DOHH2 (cell line): ENCODE measurements around the gene CLINT1.

Source experiments
- H3F3A ChIP-seq: fragments of 200-600 bp; sonication (generic), shearing (Covaris generic); 2 replicates; pipeline ENCODE4 v1.6.0; 2016; ENCODE audit warnings: antibody characterized with exemption, mild to moderate bottlenecking; ENCODE audit not compliant: control insufficient read depth, insufficient read depth
- H3K27ac ChIP-seq: fragments of 200-600 bp; sonication (generic); 2 replicates; pipeline ENCODE4 v1.5.1; 2014; ENCODE audit warnings: low read depth, mild to moderate bottlenecking, low read length, moderate library complexity
- H3K27me3 ChIP-seq: fragments of 200-600 bp; sonication (generic); 2 replicates; pipeline ENCODE4 v1.6.1; 2014; ENCODE audit warnings: mild to moderate bottlenecking, low read length, mixed read lengths; ENCODE audit not compliant: control insufficient read depth
- H3K36me3 ChIP-seq: fragments of 200-600 bp; sonication (generic); 2 replicates; pipeline ENCODE4 v1.6.1; 2014; ENCODE audit warnings: mild to moderate bottlenecking, low read length, moderate library complexity, mixed read lengths; ENCODE audit not compliant: control insufficient read depth
- H3K4me1 ChIP-seq: fragments of 200-600 bp; sonication (generic); 2 replicates; pipeline ENCODE4 v1.6.1; 2014; ENCODE audit warnings: mild to moderate bottlenecking, low read length, mixed read lengths; ENCODE audit not compliant: control insufficient read depth
- H3K4me2 ChIP-seq: fragments of 200-600 bp; sonication (generic); 2 replicates; pipeline ENCODE4 v1.6.0; 2014; ENCODE audit warnings: mild to moderate bottlenecking, low read length, moderate library complexity
- H3K4me3 ChIP-seq: fragments of 200-600 bp; sonication (generic); 2 replicates; pipeline ENCODE4 v1.5.1; 2014; ENCODE audit warnings: mild to moderate bottlenecking, low read length, mixed read lengths
- H3K79me2 ChIP-seq: fragments of 200-600 bp; sonication (generic); 2 replicates; pipeline ENCODE4 v1.6.1; 2014; ENCODE audit warnings: mild to moderate bottlenecking, low read length, mixed read lengths; ENCODE audit not compliant: control insufficient read depth
- H3K9me2 ChIP-seq: fragments of 200-600 bp; sonication (generic); replicated peaks from 2 replicates; pipeline ENCODE4 v1.6.1; 2014; ENCODE audit warnings: mild to moderate bottlenecking, low read length, mixed read lengths; ENCODE audit not compliant: control insufficient read depth
- H3K9me3 ChIP-seq: fragments of 200-600 bp; sonication (generic); 2 replicates; pipeline ENCODE4 v1.6.1; 2014; ENCODE audit warnings: antibody characterized with exemption, low read length, mixed read lengths; ENCODE audit not compliant: control insufficient read depth, insufficient read depth
- H4K20me1 ChIP-seq: fragments of 200-600 bp; sonication (generic); 2 replicates; pipeline ENCODE4 v1.6.0; 2014; ENCODE audit warnings: low read depth, mild to moderate bottlenecking, antibody characterized with exemption, low read length, moderate library complexity; ENCODE audit not compliant: control insufficient read depth, insufficient read depth
- CTCF ChIP-seq: fragments of 200-600 bp; sonication (generic); IDR thresholded peaks from one replicate; pipeline ENCODE4 v1.5.1; 2014; ENCODE audit warnings: antibody characterized with exemption, mild to moderate bottlenecking, low read depth, low read length; ENCODE audit not compliant: poor library complexity, severe bottlenecking
- EZH2phosphoT487 ChIP-seq: fragments of 200-600 bp; sonication (generic); IDR thresholded peaks from 2 replicates; pipeline ENCODE4 v1.6.1; 2017; ENCODE audit warnings: borderline replicate concordance, mild to moderate bottlenecking, antibody characterized with exemption, low read length, moderate library complexity, mixed read lengths

CLINT1 gene

GRCh38 chr5:157839157-157839795, 19.7 kb downstream of the CLINT1 start:
- Histone ChIP-seq H3K4me1 (peaks cover 70% of the 10 kb centered on the region), H3K79me2 (peaks cover 100% of the 10 kb centered on the region), H3K9me3 (no peaks in the 10 kb centered on the region), H3K27me3 (no peaks in the 10 kb centered on the region), H3F3A (peaks cover 25% of the 10 kb centered on the region), H4K20me1 (peaks cover 11% of the 10 kb centered on the region), H3K4me3 (no peak overlapping the region), H3K36me3 (peaks cover 17% of the 10 kb centered on the region), H3K9me2 (no peaks in the 10 kb centered on the region), H3K4me2 (no peak overlapping the region), H3K27ac (no peak overlapping the region)
- no peak for TF ChIP-seq CTCF
- no peak for TF ChIP-seq EZH2phosphoT487

GRCh38 chr5:157836121-157836753, 22.7 kb downstream of the CLINT1 start:
- Histone ChIP-seq H3K27me3 (no peaks in the 10 kb centered on the region), H3K79me2 (peaks cover 100% of the 10 kb centered on the region), H3K27ac (peak overlapping the region; percentile 82), H3K9me3 (no peaks in the 10 kb centered on the region), H3K4me3 (peak overlapping the region; percentile 55), H3K4me1 (peaks cover 89% of the 10 kb centered on the region), H4K20me1 (peaks cover 2% of the 10 kb centered on the region; the same call in 1 of the 2 replicates), H3F3A (peaks cover 26% of the 10 kb centered on the region), H3K36me3 (peaks cover 14% of the 10 kb centered on the region), H3K9me2 (no peaks in the 10 kb centered on the region), H3K4me2 (peak overlapping the region; percentile 71)
- TF ChIP-seq CTCF: no peak
- TF ChIP-seq EZH2phosphoT487: no peak

GRCh38 chr5:157835041-157835440, 23.9 kb downstream of the CLINT1 start:
- Histone ChIP-seq H3K9me3 (no peaks in the 10 kb centered on the region), H3K4me1 (peaks cover 89% of the 10 kb centered on the region), H3K27ac (peak overlapping the region; percentile 82), H4K20me1 (peaks cover 2% of the 10 kb centered on the region; the same call in 1 of the 2 replicates), H3K4me3 (peak overlapping the region; percentile 55), H3K79me2 (peaks cover 92% of the 10 kb centered on the region), H3K9me2 (no peaks in the 10 kb centered on the region), H3K27me3 (no peaks in the 10 kb centered on the region), H3K36me3 (peaks cover 14% of the 10 kb centered on the region), H3F3A (peaks cover 34% of the 10 kb centered on the region), H3K4me2 (peak overlapping the region; percentile 71)
- TF ChIP-seq CTCF: no peak
- TF ChIP-seq EZH2phosphoT487: no peak
